Heart right ventricle (tissue), 16 donors: ENCODE measurements around the gene PLLP. TPM values are rescaled to one million over a fixed set of nuclear protein-coding genes. Genes with fewer than 3 reads are reported as not detected.
A peak's percentile ranks its signal among the peaks of the same experiment; 100 is the strongest.

ENCODE experiments used
- ATAC-seq, 8 donors: fragments of 200-7000 bp; cut with Tn5 transposase; one replicate each; pipeline ENCODE4 v1.9.1; 2020; ENCODE audit warnings: mild to moderate bottlenecking in 8 of 8, moderate library complexity in 8 of 8, moderate number of reproducible peaks in 1 of 8
- DNase-seq, 2 donors: peaks; one replicate each; pipeline ENCODE4 v3.0.0-alpha.2; 2020
- H3K27ac ChIP-seq, 10 donors: fragments of 200-600 bp; sonication (generic) in 2 of 10; one replicate each; pipeline versions ENCODE4 v1.5.0 to v1.8.0; 2020 to 2022; ENCODE audit warnings: mild to moderate bottlenecking in 3 of 10
- H3K27me3 ChIP-seq, 7 donors: fragments of 200-600 bp; one replicate each; pipeline ENCODE4 v1.8.0; 2021 to 2022; ENCODE audit warnings: mild to moderate bottlenecking in 2 of 7
- H3K36me3 ChIP-seq, 9 donors: fragments of 200-600 bp; sonication (generic) in 1 of 9; one replicate each; pipeline versions ENCODE4 v1.5.0 to v1.8.0; 2020 to 2022; ENCODE audit warnings: mild to moderate bottlenecking in 2 of 9
- H3K4me1 ChIP-seq, 9 donors: fragments of 200-600 bp; sonication (generic) in 1 of 9; one replicate each; pipeline versions ENCODE4 v1.5.0 to v1.8.0; 2020 to 2022; ENCODE audit warnings: mild to moderate bottlenecking in 4 of 9
- H3K4me3 ChIP-seq, 10 donors: fragments of 200-600 bp; sonication (generic) in 2 of 10; one replicate each; pipeline versions ENCODE4 v1.5.0 to v1.8.0; 2020 to 2022; ENCODE audit warnings: mild to moderate bottlenecking in 7 of 10, moderate library complexity in 2 of 10
- H3K9me3 ChIP-seq, 11 donors: fragments of 200-600 bp in 10 of 11; sonication (generic) in 2 of 11; one replicate each; pipeline versions ENCODE4 v1.5.0 to v1.8.0; 2013 to 2022; ENCODE audit warnings: mild to moderate bottlenecking in 2 of 11, control low read depth in 1 of 11, moderate library complexity in 1 of 11
- CTCF ChIP-seq, 9 donors: fragments of 200-600 bp; sonication (generic) in 2 of 9; IDR thresholded peaks; one replicate each; pipeline versions ENCODE4 v1.5.0 to v1.8.0; 2021 to 2022; ENCODE audit warnings: antibody characterized with exemption in 9 of 9, mild to moderate bottlenecking in 5 of 9, moderate library complexity in 1 of 9
- WGBS, 2 donors: extraction: QIAGEN DNeasy Blood & Tissue Kit; methylation state at CpG; one replicate each; pipeline ENCODE4 v1.1.7; 2013; ENCODE audit warnings: inconsistent platforms in 1 of 2; 5-methylcytosine and 5-hydroxymethylcytosine counted together
- intact Hi-C, 10 donors: fragments of 100-400 bp; cut with DNase I; formaldehyde crosslinking; loops; one replicate each; pipeline versions ENCODE4 v1.11.1 to v1.14.2; 2022
- polyA plus RNA-seq, 2 donors: library from polyadenylated mRNA; stranded (reverse); fragments of 200-250 nt; gene quantifications; one replicate each; pipeline ENCODE4 v1.2.3, GENCODE V29; 2013
- total RNA-seq, 10 donors: library from RNA; stranded (reverse); fragmentation: NEBNext Ultra II Directional in 3 of 10; extraction: Animal tissue kit (Norgen Biotek cat#: 25700) in 3 of 10; gene quantifications; one replicate each; pipeline versions ENCODE4 v1.2.1 to v1.2.4, GENCODE V29; 2021 to 2023
- donor health status: Arrhythmogenic right ventricular cardiomyopathy.
- donor health status: ischemic (EF 13 %, LVEDD 7.1; RV severe dilation, severe dysfunction).
- donor health status: healthy with polysubstance abuse.
- donor health status: DM: no; HTN: yes; CAD: no.
- donor health status: DM: no; HTN: no; CAD: no.
- donor health status: ischemic (EF 25% LVEDD 6.9; RV normal size, moderate dysfunction).
- donor health status: ischemic (EF 25% LVEDD 5.7; RV mildly dilated, moderate dysfunction).
- donor health status: healthy.
- donor health status: DM: yes; HTN: yes; CAD: no.
- donor health status: Ischemic cardiomyopathy.
- donor health status: ischemic (EF 35%, LVEDD 5.7; RV mildly dilated, moderate dysfunction).
- donor health status: nonischemic (EF 11% LVEDD 7.7; RV severe dilation, severe dysfunction).
- donor health status: DM: yes; HTN: yes; CAD: no.
- donor health status: PGD.
- donor health status: ischemic (EF 29% LVEDD 5.4; RV normal size, mild dysfunction).
- donor health status: nonischemic (EF 23%, LVEDD 6.1; RV moderate dilation, normal function).

Gene PLLP
- total and polyA plus RNA-seq, 12 donors, result 1.7 to 10.6 (median 2.4) TPM

- DNase-seq (peak; percentile 73 to 78), ATAC-seq (peak; percentile 50 to 94 (median 84))
- no peak for TF ChIP-seq CTCF (IDR thresholded peaks at IDR 0.05)
- Histone ChIP-seq H3K36me3 (no peaks in the 10 kb centered on the region), H3K27me3 (no peaks in the 10 kb centered on the region), H3K9me3 (no peaks in the 10 kb centered on the region), H3K27ac (peak overlapping the region; percentile 31 to 80 (median 74)), H3K4me3 (peak overlapping the region in 4 of 10 donors; percentile 8 to 24 (median 15)), H3K4me1 (peaks cover 8 to 41% (median 30%) of the 10 kb centered on the region in 9 donors)
- intact Hi-C loops, result no loop called here
- 29 to 36% methylated on average over 16 of the region's 16 CpGs for WGBS, 2 donors
These were observed 18.5 kb downstream of the PLLP start for GRCh38 chr16:57265850-57266530.

GRCh38 chr16:57264950-57265371, 19.5 kb downstream of the PLLP start:
- no peak overlapping the region for H3K27ac ChIP-seq
- intact Hi-C loops, result no loop called here
- no peak for TF ChIP-seq CTCF (IDR thresholded peaks at IDR 0.05)
- WGBS, 2 donors, result 95 to 96% methylated on average over 11 of the region's 11 CpGs
- no peaks in the 10 kb centered on the region for H3K36me3 ChIP-seq
- ATAC-seq, result no peak
- peaks cover 11 to 51% (median 34%) of the 10 kb centered on the region in 9 donors for H3K4me1 ChIP-seq
- no peak for DNase-seq
- no peaks in the 10 kb centered on the region for H3K9me3 ChIP-seq
- no peaks in the 10 kb centered on the region for H3K27me3 ChIP-seq
- H3K4me3 ChIP-seq, result no peak overlapping the region

GRCh38 chr16:57264381-57264780, 20.1 kb downstream of the PLLP start:
- H3K27ac ChIP-seq, result no peak overlapping the region
- ATAC-seq (no peak), DNase-seq (no peak)

More at GRCh38 chr16:57264381-57264780, 20.1 kb downstream of the PLLP start:
- 88 to 91% methylated on average over 8 of the region's 8 CpGs for WGBS, 2 donors
- Histone ChIP-seq H3K4me3 (no peak overlapping the region), H3K36me3 (no peaks in the 10 kb centered on the region), H3K4me1 (peaks cover 10 to 55% (median 36%) of the 10 kb centered on the region in 9 donors), H3K27me3 (no peaks in the 10 kb centered on the region), H3K9me3 (no peaks in the 10 kb centered on the region)
- TF ChIP-seq CTCF (IDR thresholded peaks at IDR 0.05), result no peak
- intact Hi-C loops, result no loop called here
